Measurements from ENCODE around the gene GPD2. TPM values are rescaled to one million over a fixed set of nuclear protein-coding genes. Genes with fewer than 3 reads are reported as not detected.

The GPD2 gene
- total and polyA plus RNA-seq, 2 of the 4 experiments (the other 2 are of a cell fraction) = 20.4 to 100 TPM

GRCh38 chr2:156565066-156565710 lies 129.0 kb downstream of the GPD2 start:
- WGBS, 2 experiments (ENCODE audit: extremely low coverage in 2 of 2, insufficient read length in 1 of 2) = no CpG with 5 or more reads among the region's 5 CpGs
- Histone ChIP-seq H3K23ac (ENCODE audit: low read depth, low read length) (peak overlapping the region; percentile 51; the same call in 1 of the 2 replicates), H2AK9ac (replicated peaks; ENCODE audit: low read depth, low read length, poor library complexity) (no peak overlapping the region), H3K14ac (replicated peaks; ENCODE audit: low read depth, low read length) (peak overlapping the region; percentile 50; the same call in 1 of the 2 replicates), H4K91ac (ENCODE audit: insufficient read depth, low read depth, low read length) (no peak overlapping the region), H4K8ac (ENCODE audit: low read depth in 2 of 2, low read length in 2 of 2) (peak overlapping the region in 1 of 2 experiments; percentile 60; a peak in 1 of 4 replicates), H3K9me3 (ENCODE audit: control insufficient read depth, insufficient read depth, low read length) (no peaks in the 10 kb centered on the region), H2BK20ac (ENCODE audit: low read depth, low read length) (no peak overlapping the region), H2BK5ac (ENCODE audit: low read depth, low read length, poor library complexity, severe bottlenecking) (peak overlapping the region; percentile 95), H3K9me1 (ENCODE audit: insufficient read depth, low read length) (no peaks in the 10 kb centered on the region), H3K4me1 (ENCODE audit: control insufficient read depth, insufficient read depth, low read length) (no peaks in the 10 kb centered on the region; the same call in 1 of the 2 replicates), H3K9ac (ENCODE audit: low read depth, low read length) (no peak overlapping the region), H2BK120ac (ENCODE audit: low read depth, low read length) (peak overlapping the region; percentile 73), H3K36me3 (ENCODE audit: control insufficient read depth, insufficient read depth, low read length) (peaks cover 2% of the 10 kb centered on the region), H2AK5ac (ENCODE audit: low read depth, low read length) (peak overlapping the region; percentile 39; the same call in 1 of the 2 replicates), H4K20me1 (ENCODE audit: insufficient read depth, low read length) (no peaks in the 10 kb centered on the region), H3K79me1 (ENCODE audit: low read depth in 1 of 2, low read length in 2 of 2) (0 out of 4 replicates have a peak, but pooled peaks cover 0 to 2% of the 10 kb centered on the region in 2 experiments), H3K18ac (ENCODE audit: low read depth, low read length) (peak overlapping the region; percentile 83; the same call in 1 of the 2 replicates), H3K27me3 (ENCODE audit: control insufficient read depth, insufficient read depth, low read length) (no peaks in the 10 kb centered on the region), H3K27ac (ENCODE audit: insufficient read depth, low read length) (no peak overlapping the region), H4K5ac (ENCODE audit: low read depth, low read length) (peak overlapping the region; percentile 45; the same call in 1 of the 2 replicates), H3K4me2 (ENCODE audit: low read depth, low read length) (peak overlapping the region; percentile 71; the same call in 1 of the 2 replicates), H2BK15ac (ENCODE audit: low read depth, low read length) (no peak overlapping the region), H3K4ac (ENCODE audit: low read depth, low read length) (peak overlapping the region; percentile 50; the same call in 1 of the 2 replicates), H2AFZ (replicated peaks; ENCODE audit: low read length, poor library complexity) (no peak overlapping the region), H3K56ac (ENCODE audit: extremely low read depth, insufficient read depth, low read length) (no peak overlapping the region), H3K4me3 (ENCODE audit: insufficient read depth, low read depth, low read length) (no peak overlapping the region)
- ATAC-seq (ENCODE audit: low read depth) (peak; percentile 85), DNase-seq (peak; percentile 83)
- dilution Hi-C loops (cut with HindIII; ENCODE audit: low sequenced_read_pairs, unreplicated experiment) (no loop called here), intact Hi-C loops (cut with micrococcal nuclease) (no loop called here), in situ Hi-C loops (cut with MboI; ENCODE audit: low sequenced_read_pairs) (no loop called here)
- no peak for TF ChIP-seq POLR2A (IDR thresholded peaks at IDR 0.05; ENCODE audit: low read depth, low read length)
- 0 out of 2 replicates have a peak, but pooled peaks have one; percentile 19 for TF ChIP-seq FOS (IDR thresholded peaks at IDR 0.05; ENCODE audit: low read depth, low read length)
- ChIA-PET POLR2A (ENCODE audit: unreplicated experiment) (no interaction called here), CTCF (interaction anchor here (1.0 kb wide), 1 partner anchor 222 kb away, joined by 3 read pairs; no protein-coding TSS in a partner anchor)
- BruUV-seq (replicated peaks) = no TSS peak

Measured in IMR-90 (cell line).